ENCODE results near the gene DNAH12.
"Not testable (repeated sequence)": the region's sequence is repeated elsewhere in the genome, so short reads cannot be mapped to it uniquely, and the experiment has no call there.

DNAH12 gene

GRCh38 chr3:57397175-57398026 lies 146.7 kb downstream of the DNAH12 start:
- no peak for DNase-seq

GRCh38 chr3:57393977-57394376 lies 150.2 kb downstream of the DNAH12 start:
- no peak for DNase-seq

GRCh38 chr3:57391767-57392166 lies 152.4 kb downstream of the DNAH12 start:
- DNase-seq: no peak

GRCh38 chr3:57389271-57389670 lies 154.9 kb downstream of the DNAH12 start:
- DNase-seq: no peak

GRCh38 chr3:57386307-57386706 lies 157.8 kb downstream of the DNAH12 start:
- DNase-seq: no peak

GRCh38 chr3:57385498-57385897 lies 158.6 kb downstream of the DNAH12 start:
- no peak for DNase-seq

GRCh38 chr3:57383838-57384237 lies 160.3 kb downstream of the DNAH12 start:
- DNase-seq: no peak

- DNase-seq: no peak
Measured at GRCh38 chr3:57383406-57383805, 160.7 kb downstream of the DNAH12 start.

- no peak for DNase-seq
Measured at GRCh38 chr3:57382933-57383332, 161.2 kb downstream of the DNAH12 start.

GRCh38 chr3:57370341-57370740 lies 173.8 kb downstream of the DNAH12 start:
- no peak for DNase-seq

GRCh38 chr3:57365089-57365488 lies 179.1 kb downstream of the DNAH12 start:
- not testable (repeated sequence) for DNase-seq

- not testable (repeated sequence) for DNase-seq
Measured at GRCh38 chr3:57356275-57356674, 187.9 kb downstream of the DNAH12 start.

GRCh38 chr3:57354768-57355167 lies 189.4 kb downstream of the DNAH12 start:
- DNase-seq: no peak

GRCh38 chr3:57350271-57350670 lies 193.9 kb downstream of the DNAH12 start:
- DNase-seq: no peak

GRCh38 chr3:57339071-57339642 lies 205.0 kb downstream of the DNAH12 start:
- DNase-seq: not testable (repeated sequence)

- not testable (repeated sequence) for DNase-seq
Measured at GRCh38 chr3:57338272-57339070, 205.7 kb downstream of the DNAH12 start.

- DNase-seq: no peak
Measured at GRCh38 chr3:57335283-57335938, 208.7 kb downstream of the DNAH12 start.

GRCh38 chr3:57331078-57331610 lies 213.0 kb downstream of the DNAH12 start:
- DNase-seq: no peak

- DNase-seq: not testable (repeated sequence)
Measured at GRCh38 chr3:57326498-57326897, 217.6 kb downstream of the DNAH12 start.

- no peak for DNase-seq
Measured at GRCh38 chr3:57314204-57314603, 229.9 kb downstream of the DNAH12 start.

- no peak for DNase-seq
Measured at GRCh38 chr3:57309769-57310360, 234.3 kb downstream of the DNAH12 start.

- not testable (repeated sequence) for DNase-seq
Measured at GRCh38 chr3:57303520-57303919, 240.6 kb downstream of the DNAH12 start.

Measured in left hindlimb (tissue), 1 donor.